Large intestine (tissue), 3 donors: Measurements from ENCODE around the gene ITGAE. TPM values are rescaled to one million over a fixed set of nuclear protein-coding genes. Genes with fewer than 3 reads are reported as not detected.
A peak's percentile ranks its signal among the peaks of the same experiment; 100 is the strongest.

ENCODE experiments used
- DNase-seq, 2 donors: peaks; one replicate each; pipeline versions ENCODE4 v3.0.0 to v3.0.0-alpha.2; 2013
- H3K27ac ChIP-seq: one replicate; pipeline ENCODE4 v1.5.1; 2013; ENCODE audit warnings: low read length
- H3K27me3 ChIP-seq: 2 replicates; pipeline ENCODE4 v1.6.1; 2013; ENCODE audit warnings: low read length; ENCODE audit not compliant: control insufficient read depth, insufficient read depth
- H3K36me3 ChIP-seq: 2 replicates; pipeline ENCODE4 v1.6.1; 2013; ENCODE audit warnings: low read length; ENCODE audit not compliant: control insufficient read depth, insufficient read depth
- H3K4me1 ChIP-seq: one replicate; pipeline ENCODE4 v1.6.1; 2013; ENCODE audit warnings: low read length; ENCODE audit not compliant: control insufficient read depth, insufficient read depth
- H3K4me3 ChIP-seq: one replicate; pipeline ENCODE4 v1.5.1; 2013; ENCODE audit warnings: low read length
- H3K9me3 ChIP-seq: one replicate; pipeline ENCODE4 v1.6.1; 2013; ENCODE audit warnings: mild to moderate bottlenecking, low read depth, low read length, moderate library complexity; ENCODE audit not compliant: control insufficient read depth
- WGBS: methylation state at CpG from one replicate; pipeline ENCODE4 v1.1.5; 2013; ENCODE audit warnings: low lambda C conversion rate; ENCODE audit not compliant: insufficient coverage; 5-methylcytosine and 5-hydroxymethylcytosine counted together
- polyA plus RNA-seq: library from polyadenylated mRNA; unstranded; fragments of 120-200 nt; gene quantifications from one replicate; pipeline ENCODE4 v1.2.1, GENCODE V29; 2013

The ITGAE gene
- polyA plus RNA-seq, 1 donor: 45.8 TPM

DNA sequence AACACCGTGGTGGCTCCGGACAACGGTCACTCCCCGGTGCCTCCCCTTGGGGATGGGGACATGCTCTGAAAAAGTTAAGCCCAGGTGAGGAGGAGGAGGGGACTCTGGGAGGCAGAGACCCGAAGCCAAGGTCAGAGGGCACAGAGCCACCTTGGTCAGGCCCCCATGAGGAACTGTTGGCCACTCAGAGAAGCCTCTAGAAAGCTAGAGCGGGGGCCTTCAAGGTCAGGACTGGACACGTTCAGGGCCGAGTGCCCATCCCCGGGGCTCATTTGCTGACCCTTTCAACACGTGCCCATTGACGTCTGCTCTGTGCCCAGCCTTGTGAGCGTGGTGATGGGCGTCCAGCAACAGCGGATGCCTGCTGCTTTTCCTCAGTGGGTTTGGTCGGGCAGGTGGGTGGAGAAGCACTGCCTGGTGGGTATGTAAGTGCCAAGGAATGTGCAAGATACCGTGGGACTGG, 39.0 kb downstream of the ITGAE start:
- no peaks in the 10 kb centered on the region for H3K27me3 ChIP-seq
- no peak overlapping the region for H3K27ac ChIP-seq
- no peaks in the 10 kb centered on the region for H3K36me3 ChIP-seq
- H3K4me3 ChIP-seq: no peak overlapping the region
- DNase-seq: no peak
- WGBS: no CpG with 5 or more reads among the region's 16 CpGs
- H3K4me1 ChIP-seq: no peaks in the 10 kb centered on the region
- H3K9me3 ChIP-seq: peaks cover 3% of the 10 kb centered on the region

DNA sequence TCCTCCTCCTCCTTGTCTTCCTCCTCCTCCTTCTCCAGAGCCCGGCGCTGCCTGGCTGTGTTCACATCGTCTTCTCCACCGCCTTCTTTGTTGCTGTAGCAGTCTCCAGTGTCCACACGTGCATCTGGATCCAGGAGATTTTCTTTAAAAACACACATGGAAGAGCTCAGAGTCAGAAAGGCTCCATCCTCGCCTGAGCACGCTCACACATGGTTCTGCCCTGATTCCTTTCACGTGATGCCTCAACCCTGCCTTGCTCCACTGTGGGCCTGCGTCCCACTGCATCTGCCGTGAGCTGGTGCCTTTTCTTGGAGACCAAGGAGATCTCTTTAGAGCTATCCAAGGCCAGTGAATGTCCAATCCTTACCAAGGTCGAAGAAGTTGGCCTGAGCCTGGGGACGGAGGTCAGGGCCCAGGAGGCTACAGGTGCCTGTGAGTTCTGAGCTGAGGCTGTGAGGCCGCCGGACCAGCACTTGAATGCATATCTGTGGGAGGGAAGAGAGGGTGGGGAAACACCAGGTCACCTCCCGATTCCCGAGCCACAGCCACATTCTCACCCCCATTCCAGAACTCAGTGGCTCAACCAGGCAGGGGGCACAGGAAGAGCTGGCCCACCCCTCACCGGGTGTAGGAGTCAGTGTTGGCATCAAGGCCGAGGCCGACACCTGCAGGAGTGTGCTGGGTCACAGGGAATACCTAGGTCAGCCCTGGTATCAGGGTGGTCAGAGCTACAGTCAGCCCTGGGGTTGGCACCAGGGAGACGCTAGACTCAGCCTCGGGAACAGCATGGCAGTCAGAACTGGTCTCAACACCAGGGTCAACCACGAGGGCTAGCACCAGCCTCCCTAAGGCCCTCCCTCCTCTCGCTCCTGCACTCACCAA, 39.7 kb downstream of the ITGAE start:
- WGBS: no CpG with 5 or more reads among the region's 23 CpGs
- no peak overlapping the region for H3K4me3 ChIP-seq
- H3K27me3 ChIP-seq: no peaks in the 10 kb centered on the region
- no peaks in the 10 kb centered on the region for H3K36me3 ChIP-seq
- peaks cover 3% of the 10 kb centered on the region for H3K9me3 ChIP-seq
- H3K4me1 ChIP-seq: no peaks in the 10 kb centered on the region
- no peak for DNase-seq
- no peak overlapping the region for H3K27ac ChIP-seq

DNA sequence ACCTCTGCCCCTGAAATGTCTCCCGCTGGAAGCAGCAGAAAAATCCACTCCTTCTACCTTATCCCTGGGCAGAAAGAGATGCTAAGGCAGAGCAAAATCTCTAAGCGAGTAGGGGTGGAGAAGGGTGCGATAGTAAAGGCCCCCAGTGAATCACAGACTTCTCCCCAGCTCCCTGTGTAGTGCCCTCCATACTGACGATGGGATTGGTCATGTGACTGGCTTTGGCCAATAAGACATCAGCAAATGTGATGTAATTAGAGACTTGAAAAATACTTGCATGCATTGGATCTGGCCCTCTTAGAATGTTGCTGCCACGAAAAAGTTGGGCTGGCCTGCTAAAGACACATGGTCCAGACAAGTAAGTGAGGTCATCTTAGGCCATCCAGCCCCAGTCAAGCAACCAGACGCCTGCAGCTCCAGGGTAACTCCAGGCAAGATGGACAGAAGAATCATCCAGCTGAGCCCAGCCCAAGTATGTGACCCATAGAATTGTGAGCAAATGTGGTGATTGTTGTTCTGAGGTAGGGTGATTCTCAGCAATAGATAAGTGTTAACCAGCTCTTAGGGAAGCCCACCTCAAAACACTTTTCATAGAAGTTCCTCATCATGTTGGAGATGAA, 41.3 kb downstream of the ITGAE start:
- DNase-seq: no peak
- H3K4me1 ChIP-seq: peaks cover 7% of the 10 kb centered on the region
- peaks cover 3% of the 10 kb centered on the region for H3K9me3 ChIP-seq
- no peak overlapping the region for H3K4me3 ChIP-seq
- no peaks in the 10 kb centered on the region for H3K36me3 ChIP-seq
- no peaks in the 10 kb centered on the region for H3K27me3 ChIP-seq
- WGBS: no CpG with 5 or more reads among the region's 6 CpGs
- H3K27ac ChIP-seq: no peak overlapping the region

DNA sequence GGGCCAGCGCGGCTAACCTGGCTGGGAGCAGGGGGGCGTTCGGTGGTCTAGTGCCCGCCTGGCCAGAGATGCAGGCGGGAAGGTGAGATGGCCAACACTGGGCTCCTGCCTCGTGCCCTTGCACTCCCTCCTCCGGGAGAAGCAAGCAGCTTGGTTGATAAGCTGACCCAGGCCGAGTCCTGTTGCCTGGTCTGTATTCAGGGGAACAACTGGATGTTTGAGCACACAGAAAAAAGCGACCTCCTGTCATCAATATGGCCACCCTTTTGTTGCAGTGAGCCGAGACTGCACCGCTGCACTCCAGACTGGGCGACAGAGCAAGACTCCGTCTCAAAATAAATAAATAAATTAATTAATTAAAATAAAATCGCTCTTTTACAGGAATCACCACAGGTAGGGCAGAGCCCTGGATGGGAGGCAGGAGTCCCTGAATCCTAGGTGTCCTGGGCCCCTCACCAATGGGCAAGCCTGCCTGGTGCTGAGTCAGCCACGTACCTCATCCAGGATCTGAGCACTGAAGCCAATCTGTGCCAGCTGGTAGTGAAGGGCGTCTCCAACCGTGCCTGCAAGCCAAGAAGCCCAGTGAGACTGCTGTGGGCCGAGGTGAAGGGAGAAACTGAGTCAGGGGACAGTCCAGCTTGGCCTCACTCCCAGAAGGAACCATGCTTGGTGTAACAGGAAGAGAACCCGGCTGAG, 45.5 kb downstream of the ITGAE start:
- Histone ChIP-seq H3K27me3 (no peaks in the 10 kb centered on the region), H3K4me3 (peak overlapping the region; percentile 68), H3K4me1 (peaks cover 7% of the 10 kb centered on the region), H3K27ac (peak overlapping the region; percentile 95), H3K36me3 (no peaks in the 10 kb centered on the region), H3K9me3 (no peaks in the 10 kb centered on the region)
- 81% methylated on average over 3 of the region's 20 CpGs for WGBS
- DNase-seq: no peak

DNA sequence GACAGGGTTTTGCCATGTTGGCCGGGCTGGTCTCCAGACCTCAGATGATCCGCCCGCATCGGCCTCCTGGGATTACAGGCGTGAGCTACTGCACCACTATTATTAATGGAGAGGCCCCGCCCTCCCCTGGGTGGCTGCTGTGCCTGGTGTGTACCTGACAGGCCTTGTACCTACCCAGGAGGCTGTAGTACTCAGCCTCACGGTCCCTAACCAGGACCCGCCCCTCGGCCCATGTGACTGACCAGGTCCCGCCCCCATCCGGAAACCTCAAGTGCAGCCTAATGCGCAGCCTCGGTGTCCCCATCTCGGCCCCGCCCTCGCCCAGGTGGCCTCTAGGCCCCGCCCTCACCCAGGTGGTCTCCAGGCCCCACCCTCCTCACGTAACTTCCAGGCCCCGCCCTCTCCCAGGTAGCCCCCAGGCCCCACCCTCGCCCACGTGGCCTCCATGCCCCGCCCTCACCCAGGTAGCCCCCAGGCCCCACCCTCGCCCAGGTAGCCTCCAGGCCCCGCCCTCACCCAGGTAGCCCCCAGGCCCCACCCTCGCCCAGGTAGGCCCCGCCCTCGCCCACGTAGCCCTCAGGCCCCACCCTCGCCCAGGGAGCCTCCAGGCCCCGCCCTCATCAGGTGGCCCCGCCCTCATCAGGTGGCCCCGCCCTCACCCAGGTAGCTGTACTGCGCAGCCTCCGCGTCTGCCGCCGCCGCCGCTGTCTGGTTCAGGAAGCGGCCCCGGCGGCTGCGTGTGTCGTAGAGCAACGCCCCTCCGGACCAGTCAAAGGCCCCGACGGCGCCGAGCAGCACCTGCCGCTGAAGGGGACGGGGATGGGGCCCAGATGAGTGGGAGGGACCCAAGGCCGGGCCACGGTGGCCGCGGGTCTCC, 46.3 kb downstream of the ITGAE start:
- DNase-seq: peak; percentile 96 to 97
- Histone ChIP-seq H3K27ac (peak overlapping the region; percentile 95), H3K36me3 (no peaks in the 10 kb centered on the region), H3K4me1 (peaks cover 7% of the 10 kb centered on the region), H3K9me3 (no peaks in the 10 kb centered on the region), H3K4me3 (peak overlapping the region; percentile 68), H3K27me3 (no peaks in the 10 kb centered on the region)
- no CpG with 5 or more reads among the region's 56 CpGs for WGBS

DNA sequence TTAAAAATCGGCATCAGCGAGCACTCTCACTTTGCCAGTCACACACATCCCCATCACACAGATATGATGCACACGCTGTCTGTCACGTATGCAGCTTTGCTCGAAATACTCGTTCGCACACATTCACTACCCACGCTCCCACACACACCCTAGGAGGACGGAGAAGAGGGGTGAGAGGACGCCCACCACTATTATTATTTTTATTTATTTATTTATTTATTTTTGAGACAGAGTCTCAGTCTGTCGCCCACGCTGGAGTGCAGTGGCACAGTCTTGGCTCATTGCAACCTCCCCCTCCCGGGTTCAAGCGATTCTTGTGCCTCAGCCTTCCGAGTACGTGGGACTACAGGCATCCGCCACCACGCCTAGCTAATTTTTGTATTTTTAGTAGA, 46.9 kb downstream of the ITGAE start:
- Histone ChIP-seq H3K4me1 (peaks cover 7% of the 10 kb centered on the region), H3K27ac (no peak overlapping the region), H3K27me3 (no peaks in the 10 kb centered on the region), H3K9me3 (no peaks in the 10 kb centered on the region), H3K36me3 (no peaks in the 10 kb centered on the region), H3K4me3 (no peak overlapping the region)
- WGBS: no CpG with 5 or more reads among the region's 18 CpGs
- DNase-seq: no peak

DNA sequence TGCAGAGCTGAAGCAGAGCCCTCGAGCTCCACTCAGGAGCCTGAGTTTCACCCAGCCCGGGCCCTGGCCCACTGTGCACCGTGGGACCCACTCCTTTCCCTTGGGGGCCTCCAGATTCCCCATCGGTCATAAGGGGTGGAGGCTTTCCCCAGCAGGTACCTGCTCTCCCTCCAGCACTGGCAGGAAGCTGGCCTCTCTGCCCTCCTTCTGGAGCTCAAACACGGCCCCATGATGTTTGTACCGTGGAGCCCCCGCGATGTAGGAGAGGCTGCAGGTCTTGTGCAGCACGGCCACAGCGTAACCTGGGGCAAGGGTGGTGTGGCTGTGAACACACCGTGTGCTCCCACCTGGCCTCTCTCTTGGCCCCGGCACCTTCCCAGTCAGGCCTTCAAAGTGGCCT, 47.4 kb downstream of the ITGAE start:
- Histone ChIP-seq H3K4me1 (peaks cover 7% of the 10 kb centered on the region), H3K9me3 (no peaks in the 10 kb centered on the region), H3K27ac (no peak overlapping the region), H3K4me3 (no peak overlapping the region), H3K27me3 (no peaks in the 10 kb centered on the region), H3K36me3 (no peaks in the 10 kb centered on the region)
- WGBS: no CpG with 5 or more reads among the region's 12 CpGs
- DNase-seq: no peak

DNA sequence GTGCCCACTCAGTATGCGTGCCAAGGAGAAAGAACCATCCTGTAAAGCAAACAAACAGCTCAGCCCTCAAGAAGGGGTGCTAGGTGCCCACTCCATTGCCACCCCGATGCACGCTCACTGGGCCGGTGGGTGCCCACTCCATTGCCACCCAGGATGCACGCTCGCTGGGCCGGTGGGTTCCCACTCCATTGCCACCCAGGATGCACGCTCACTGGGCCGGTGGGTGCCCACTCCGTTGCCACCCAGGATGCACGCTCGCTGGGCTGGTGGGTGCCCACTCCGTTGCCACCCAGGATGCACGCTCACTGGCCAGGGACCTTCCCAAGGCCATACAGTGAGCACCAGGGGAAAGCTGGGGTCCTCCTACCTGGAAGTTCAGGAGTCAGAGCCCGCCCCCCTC, 49.2 kb downstream of the ITGAE start:
- H3K9me3 ChIP-seq: no peaks in the 10 kb centered on the region
- no peak overlapping the region for H3K4me3 ChIP-seq
- H3K27me3 ChIP-seq: no peaks in the 10 kb centered on the region
- WGBS: no CpG with 5 or more reads among the region's 15 CpGs
- H3K4me1 ChIP-seq: peaks cover 7% of the 10 kb centered on the region
- H3K36me3 ChIP-seq: no peaks in the 10 kb centered on the region
- no peak overlapping the region for H3K27ac ChIP-seq
- DNase-seq: no peak

DNA sequence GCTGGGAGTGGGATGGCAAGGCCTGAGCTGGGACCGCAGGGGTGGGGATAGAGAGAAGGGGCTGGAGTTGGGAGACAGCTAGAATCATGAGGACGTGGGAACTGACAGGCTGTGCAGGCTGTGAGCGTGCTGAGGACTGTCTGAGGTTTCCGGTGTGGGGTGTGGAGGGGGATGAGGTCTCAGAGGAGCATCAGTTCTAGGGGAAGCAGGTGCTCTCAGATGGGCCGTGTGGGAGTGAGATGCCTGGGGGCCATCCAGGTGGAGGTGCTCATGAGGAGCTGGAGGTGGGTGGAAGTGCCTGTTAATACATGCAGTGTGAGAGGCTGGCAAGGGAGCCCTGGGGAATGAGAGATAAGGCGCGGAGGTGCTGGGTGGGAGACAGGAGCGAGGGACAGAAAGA, 50.1 kb downstream of the ITGAE start:
- 85% methylated on average over 4 of the region's 8 CpGs for WGBS
- peaks cover 7% of the 10 kb centered on the region for H3K4me1 ChIP-seq
- no peak overlapping the region for H3K4me3 ChIP-seq
- H3K36me3 ChIP-seq: no peaks in the 10 kb centered on the region
- H3K9me3 ChIP-seq: no peaks in the 10 kb centered on the region
- H3K27ac ChIP-seq: no peak overlapping the region
- no peaks in the 10 kb centered on the region for H3K27me3 ChIP-seq
- DNase-seq: no peak

DNA sequence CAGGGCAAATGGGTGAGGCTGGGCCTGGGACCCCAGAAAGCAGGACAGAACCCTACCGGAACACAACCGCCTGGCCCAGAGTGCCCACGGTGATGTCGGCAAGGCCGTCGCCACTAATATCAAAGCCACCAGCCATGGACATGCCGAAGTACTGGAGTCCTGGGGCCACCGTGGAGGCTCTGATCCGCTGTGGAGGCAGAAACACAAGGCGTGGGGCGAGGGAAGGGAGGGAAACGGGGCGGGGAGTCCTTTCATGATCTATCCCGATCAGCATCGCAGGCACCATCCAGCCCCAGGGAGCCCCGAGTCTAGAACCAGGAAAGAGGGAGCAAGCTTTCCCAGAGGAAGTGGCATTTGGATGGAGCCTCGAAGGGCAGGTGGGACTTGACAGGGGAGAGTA, 50.7 kb downstream of the ITGAE start:
- Histone ChIP-seq H3K4me3 (no peak overlapping the region), H3K4me1 (peaks cover 1% of the 10 kb centered on the region), H3K27ac (no peak overlapping the region), H3K36me3 (no peaks in the 10 kb centered on the region), H3K27me3 (no peaks in the 10 kb centered on the region), H3K9me3 (no peaks in the 10 kb centered on the region)
- WGBS: 80% methylated on average over 1 of the region's 17 CpGs
- DNase-seq: no peak
